SK-N-SH treated with all-trans-retinoic acid at 6 μM for 48 hours (cell line): Measurements from ENCODE around the gene EML2.

Experiments
- ATAC-seq: fragments of 200-7000 bp; cut with Tn5 transposase; 3 replicates; pipeline ENCODE4 v1.9.1; 2020; ENCODE audit warnings: mild to moderate bottlenecking, moderate library complexity
- ARNTL ChIP-seq: fragments of 450-650 bp; formaldehyde crosslinking; IDR thresholded peaks from 2 replicates; pipeline ENCODE4 v1.5.0; 2020; ENCODE audit warnings: low read depth, mild to moderate bottlenecking, moderate library complexity, borderline replicate concordance
- BACH2 ChIP-seq: fragments of 250-450 bp; sonication (Bioruptor Pico); IDR thresholded peaks from 2 replicates; pipeline ENCODE4 v1.9.0; 2021; ENCODE audit warnings: mild to moderate bottlenecking, borderline replicate concordance
- CREB5 ChIP-seq: fragments of 250-450 bp; sonication (Bioruptor Pico); IDR thresholded peaks from 2 replicates; pipeline ENCODE4 v1.5.1; 2020; ENCODE audit warnings: low read depth, mild to moderate bottlenecking, moderate library complexity
- ESRRG ChIP-seq: fragments of 250-450 bp; sonication (Bioruptor Pico); IDR thresholded peaks from 2 replicates; pipeline ENCODE4 v1.6.1; 2021; ENCODE audit warnings: mild to moderate bottlenecking
- GLIS3 ChIP-seq: fragments of 250-450 bp; sonication (Bioruptor Pico); IDR thresholded peaks from 2 replicates; pipeline ENCODE4 v1.5.0; 2020; ENCODE audit warnings: mild to moderate bottlenecking, moderate library complexity
- ISL1 ChIP-seq: fragments of 250-450 bp; sonication (Bioruptor Pico); IDR thresholded peaks from 2 replicates; pipeline ENCODE4 v2.1.2; 2022; ENCODE audit warnings: mild to moderate bottlenecking, moderate library complexity
- OSR1 ChIP-seq: fragments of 250-450 bp; sonication (Bioruptor Pico); IDR thresholded peaks from 2 replicates; pipeline ENCODE4 v1.8.0; 2022; ENCODE audit warnings: moderate library complexity, mild to moderate bottlenecking, inconsistent platforms
- PATZ1 ChIP-seq: fragments of 250-450 bp; sonication (Bioruptor Pico); IDR thresholded peaks from 2 replicates; pipeline ENCODE4 v1.8.0; 2020; ENCODE audit warnings: mild to moderate bottlenecking, moderate library complexity, borderline replicate concordance
- POU6F1 ChIP-seq: fragments of 250-450 bp; sonication (Bioruptor Pico); IDR thresholded peaks from 2 replicates; pipeline ENCODE4 v1.8.0; 2021; ENCODE audit warnings: low read depth, mild to moderate bottlenecking, moderate library complexity, borderline replicate concordance
- PPARA ChIP-seq: fragments of 250-450 bp; sonication (Bioruptor Pico); IDR thresholded peaks from 2 replicates; pipeline ENCODE4 v1.5.0; 2020; ENCODE audit warnings: mild to moderate bottlenecking, borderline replicate concordance
- RARB ChIP-seq: fragments of 250-450 bp; sonication (Bioruptor Pico); IDR thresholded peaks from 2 replicates; pipeline ENCODE4 v1.8.0; 2021; ENCODE audit warnings: mild to moderate bottlenecking, moderate library complexity
- SNAI2 ChIP-seq: fragments of 250-450 bp; sonication (Bioruptor Pico); IDR thresholded peaks from 2 replicates; pipeline ENCODE4 v1.5.0; 2020; ENCODE audit warnings: mild to moderate bottlenecking, moderate library complexity
- TCF4 ChIP-seq: fragments of 250-450 bp; sonication (Bioruptor Pico); IDR thresholded peaks from 2 replicates; pipeline ENCODE4 v1.8.0; 2021; ENCODE audit warnings: mild to moderate bottlenecking, moderate library complexity, borderline replicate concordance
- TOX ChIP-seq: fragments of 250-450 bp; sonication (Bioruptor Pico); IDR thresholded peaks from 2 replicates; pipeline ENCODE4 v1.8.0; 2021; ENCODE audit warnings: mild to moderate bottlenecking, moderate library complexity, borderline replicate concordance
- TSHZ2 ChIP-seq: fragments of 250-450 bp; sonication (Bioruptor Pico); IDR thresholded peaks from 2 replicates; pipeline ENCODE4 v1.5.0; 2020; ENCODE audit warnings: mild to moderate bottlenecking, moderate library complexity
- ZC3H10 ChIP-seq: fragments of 250-450 bp; sonication (Bioruptor Pico); IDR thresholded peaks from 2 replicates; pipeline ENCODE4 v1.5.1; 2021; ENCODE audit warnings: mild to moderate bottlenecking, moderate library complexity
- ZFP3 ChIP-seq: fragments of 250-450 bp; sonication (Bioruptor Pico); IDR thresholded peaks from 2 replicates; pipeline ENCODE4 v1.5.0; 2020; ENCODE audit warnings: mild to moderate bottlenecking, moderate library complexity
- ZFP30 ChIP-seq: fragments of 450-650 bp; formaldehyde crosslinking; IDR thresholded peaks from 2 replicates; pipeline ENCODE4 v1.5.0; 2022; ENCODE audit warnings: mild to moderate bottlenecking, moderate library complexity
- ZNF565 ChIP-seq: fragments of 450-650 bp; formaldehyde crosslinking; conservative IDR thresholded peaks from 2 replicates; pipeline ENCODE4 v1.5.0; 2020; ENCODE audit warnings: low read depth, mild to moderate bottlenecking, moderate library complexity
- ZNF70 ChIP-seq: fragments of 450-650 bp; formaldehyde crosslinking; IDR thresholded peaks from 2 replicates; pipeline ENCODE4 v1.5.0; 2020; ENCODE audit warnings: mild to moderate bottlenecking, moderate library complexity
- ZNF8 ChIP-seq: fragments of 450-650 bp; formaldehyde crosslinking; IDR thresholded peaks from 2 replicates; pipeline ENCODE4 v1.5.0; 2020; ENCODE audit warnings: mild to moderate bottlenecking, moderate library complexity

The EML2 gene

GRCh38 chr19:45600340-45600885, 38.8 kb downstream of the EML2 start:
- ATAC-seq, result no peak
- no peak for TF ChIP-seq ZFP30 (CRISPR knock-in tag)
- TF ChIP-seq TOX (CRISPR knock-in tag), result no peak
- no peak for TF ChIP-seq ZNF70 (CRISPR knock-in tag)
- no peak for TF ChIP-seq OSR1 (CRISPR knock-in tag)
- TF ChIP-seq ESRRG (CRISPR knock-in tag), result no peak
- no peak for TF ChIP-seq ZNF565
- TF ChIP-seq ZC3H10 (CRISPR knock-in tag), result no peak
- TF ChIP-seq BACH2, result no peak
- TF ChIP-seq PATZ1 (CRISPR knock-in tag), result no peak
- no peak for TF ChIP-seq ZNF8 (CRISPR knock-in tag)
- no peak for TF ChIP-seq ZFP3 (CRISPR knock-in tag)
- no peak for TF ChIP-seq ARNTL (CRISPR knock-in tag)
- no peak for TF ChIP-seq CREB5 (CRISPR knock-in tag)
- TF ChIP-seq POU6F1, result no peak
- TF ChIP-seq TSHZ2 (CRISPR knock-in tag), result no peak
- no peak for TF ChIP-seq GLIS3 (CRISPR knock-in tag)
- no peak for TF ChIP-seq RARB (CRISPR knock-in tag)
- TF ChIP-seq PPARA (CRISPR knock-in tag), result no peak

GRCh38 chr19:45599286-45599685, 39.9 kb downstream of the EML2 start:
- no peak for ATAC-seq
- no peak for TF ChIP-seq TSHZ2 (CRISPR knock-in tag)
- no peak for TF ChIP-seq CREB5 (CRISPR knock-in tag)
- TF ChIP-seq POU6F1, result no peak
- TF ChIP-seq TOX (CRISPR knock-in tag), result no peak
- TF ChIP-seq PATZ1 (CRISPR knock-in tag), result no peak
- no peak for TF ChIP-seq GLIS3 (CRISPR knock-in tag)
- no peak for TF ChIP-seq ESRRG (CRISPR knock-in tag)
- no peak for TF ChIP-seq BACH2
- TF ChIP-seq ZFP3 (CRISPR knock-in tag), result no peak
- TF ChIP-seq ZNF8 (CRISPR knock-in tag), result no peak
- no peak for TF ChIP-seq ISL1 (CRISPR knock-in tag)
- TF ChIP-seq ZFP30 (CRISPR knock-in tag), result no peak
- no peak for TF ChIP-seq SNAI2 (CRISPR knock-in tag)
- TF ChIP-seq ZC3H10 (CRISPR knock-in tag), result no peak
- TF ChIP-seq ARNTL (CRISPR knock-in tag), result no peak
- TF ChIP-seq TCF4 (CRISPR knock-in tag), result no peak
